GM12878 (cell line): ENCODE measurements around the gene PTPRD. TPM values are rescaled to one million over a fixed set of nuclear protein-coding genes. Genes with fewer than 3 reads are reported as not detected.

Source experiments
- CUX1 ChIP-seq: IDR thresholded peaks from 2 replicates; pipeline ENCODE4 v1.6.1; 2012; ENCODE audit warnings: improper control_type of control experiment, low read depth, low read length; ENCODE audit not compliant: insufficient replicate concordance
- GABPA ChIP-seq: IDR thresholded peaks from 2 replicates; pipeline ENCODE4 v1.6.1; 2014; ENCODE audit warnings: antibody characterized with exemption, low read depth, mild to moderate bottlenecking, inconsistent platforms
- HDAC6 ChIP-seq: fragments of 200-600 bp; sonication (generic); IDR thresholded peaks from one replicate; pipeline ENCODE4 v1.8.0; 2017; ENCODE audit warnings: antibody characterized with exemption; ENCODE audit not compliant: unreplicated experiment
- IKZF2 ChIP-seq, 2 experiments: fragments of 450-650 bp; IDR thresholded peaks; 2 replicates each; pipeline ENCODE4 v1.6.1; 2017; ENCODE audit warnings: mild to moderate bottlenecking in 2 of 2, moderate library complexity in 2 of 2
- NFXL1 ChIP-seq: fragments of 450-650 bp; IDR thresholded peaks from 2 replicates; pipeline ENCODE4 v1.6.1; 2017; ENCODE audit warnings: antibody characterized with exemption, mild to moderate bottlenecking, borderline replicate concordance
- NRF1 ChIP-seq: conservative IDR thresholded peaks from 2 replicates; pipeline ENCODE4 v1.6.1; 2011; ENCODE audit warnings: mild to moderate bottlenecking, low read depth, low read length, improper control_type of control experiment
- PAX8 ChIP-seq: fragments of 450-650 bp; IDR thresholded peaks from 2 replicates; pipeline ENCODE4 v1.6.1; 2017; ENCODE audit warnings: mild to moderate bottlenecking, moderate library complexity
- RBBP5 ChIP-seq: fragments of 200-600 bp; sonication (generic); conservative IDR thresholded peaks from 2 replicates; pipeline ENCODE4 v1.6.1; 2016
- SKIL ChIP-seq: fragments of 450-650 bp; IDR thresholded peaks from 2 replicates; pipeline ENCODE4 v1.6.1; 2017; ENCODE audit warnings: mild to moderate bottlenecking, low read depth, inconsistent platforms; ENCODE audit not compliant: poor library complexity, severe bottlenecking
- YBX1 ChIP-seq: fragments of 450-650 bp; IDR thresholded peaks from 2 replicates; pipeline ENCODE4 v1.6.1; 2016; ENCODE audit warnings: antibody characterized with exemption
- YY1 ChIP-seq: IDR thresholded peaks from 2 replicates; pipeline ENCODE4 v1.6.1; 2011; ENCODE audit warnings: low read depth, mild to moderate bottlenecking, low read length
- polyA plus RNA-seq, 11 experiments: library from polyadenylated mRNA; depleted of rRNA in 4 of 11; unstranded in 6 of 11; stranded (reverse) in 5 of 11; fragments of >200 nt; fragmentation: Nextera tagmentation in 4 of 11; fragmentation: Illumina TruSeq in 1 of 11; extraction: Ambion mirVana in 4 of 11; extraction: Trizol in 1 of 11; gene quantifications; 1 replicate in 1 of 11; 2 replicates in 10 of 11; pipeline versions ENCODE4 v1.2.1 to v1.2.3, GENCODE V29; 2011 to 2016; ENCODE audit warnings: inconsistent platforms in 2 of 11, missing spikeins in 2 of 11, low read depth in 1 of 11
- total RNA-seq, 4 experiments: library from RNA; depleted of rRNA in 3 of 4; stranded (reverse); fragments of >200 nt in 3 of 4; fragmentation: Illumina TruSeq in 1 of 4; extraction: Trizol in 1 of 4; gene quantifications; 2 replicates each; pipeline versions ENCODE4 v1.2.1 to v1.2.3, GENCODE V29; 2013 to 2021

The PTPRD gene
- total and polyA plus RNA-seq, 10 of the 15 experiments (the other 5 are each of a cell fraction or from before 2014, with no cell fraction given) = under 0.01 to 0.05 (median 0.01) TPM; not detected in 7

- TF ChIP-seq CUX1 (no peak), RBBP5 (no peak), SKIL (no peak), IKZF2 (IDR thresholded peaks at IDR 0.05) (no peak), NRF1 (no peak), YBX1 (no peak), HDAC6 (no peak), GABPA (no peak), PAX8 (no peak), YY1 (no peak), NFXL1 (no peak)
Observed at GRCh38 chr9:9362332-9362731, 1250.5 kb downstream of the PTPRD start (continued).
